HG02798 (cell line): ENCODE data around the gene FUT2.
"Not testable (repeated sequence)": the region's sequence is repeated elsewhere in the genome, so short reads cannot be mapped to it uniquely, and the experiment has no call there.

Experiments used
- ATAC-seq: cut with Tn5 transposase; IDR thresholded peaks from one replicate; pipeline ENCODE4 v1.9.1; 2021; ENCODE audit warnings: mild to moderate bottlenecking; ENCODE audit not compliant: unreplicated experiment, poor library complexity

The FUT2 gene

GRCh38 chr19:48669903-48670668 lies 25.7 kb upstream of the FUT2 start:
- no peak for ATAC-seq

GRCh38 chr19:48670699-48671445 lies 24.9 kb upstream of the FUT2 start:
- no peak for ATAC-seq

GRCh38 chr19:48671446-48671995 lies 24.2 kb upstream of the FUT2 start:
- no peak for ATAC-seq

- ATAC-seq: no peak
Measured at GRCh38 chr19:48672994-48673393, 22.8 kb upstream of the FUT2 start, which contains the start of gene NTN5. Gene NTN5 (minus strand): TSS chr19:48673017. CDS start chr19:48670986, 2,031 bp downstream.

GRCh38 chr19:48673436-48674100 lies 22.2 kb upstream of the FUT2 start:
- no peak for ATAC-seq

- ATAC-seq: no peak
Measured at GRCh38 chr19:48674216-48674809, 21.5 kb upstream of the FUT2 start.

GRCh38 chr19:48674921-48675824 lies 20.6 kb upstream of the FUT2 start:
- no peak for ATAC-seq

- no peak for ATAC-seq
Measured at GRCh38 chr19:48676487-48676886, 19.3 kb upstream of the FUT2 start.

- no peak for ATAC-seq
Measured at GRCh38 chr19:48676887-48677286, 18.9 kb upstream of the FUT2 start.

- no peak for ATAC-seq
Measured at GRCh38 chr19:48678201-48678600, 17.6 kb upstream of the FUT2 start.

GRCh38 chr19:48680006-48680405 lies 15.8 kb upstream of the FUT2 start:
- not testable (repeated sequence) for ATAC-seq

- ATAC-seq: no peak
Measured at GRCh38 chr19:48680436-48681126, 15.2 kb upstream of the FUT2 start.

GRCh38 chr19:48681127-48681470 lies 14.7 kb upstream of the FUT2 start:
- ATAC-seq: no peak

GRCh38 chr19:48683349-48683748 lies 12.4 kb upstream of the FUT2 start:
- no peak for ATAC-seq

GRCh38 chr19:48685583-48685982 lies 10.2 kb upstream of the FUT2 start:
- no peak for ATAC-seq

GRCh38 chr19:48686088-48686487 lies 9.7 kb upstream of the FUT2 start:
- ATAC-seq: no peak

GRCh38 chr19:48686637-48687036 lies 9.1 kb upstream of the FUT2 start:
- not testable (repeated sequence) for ATAC-seq

GRCh38 chr19:48687776-48688175 lies 8.0 kb upstream of the FUT2 start:
- no peak for ATAC-seq

GRCh38 chr19:48689449-48689848 lies 6.3 kb upstream of the FUT2 start:
- no peak for ATAC-seq
